ENCODE results near the gene LRIG1.

Gene LRIG1

GRCh38 chr3:66466606-66467270 lies 34.1 kb downstream of the LRIG1 start:
- no peak for FAIRE-seq

- FAIRE-seq, result no peak
Measured at GRCh38 chr3:66465587-66465986, 35.2 kb downstream of the LRIG1 start.

- no peak for FAIRE-seq
Measured at GRCh38 chr3:66465034-66465433, 35.8 kb downstream of the LRIG1 start.

- FAIRE-seq, result no peak
Measured at GRCh38 chr3:66464512-66464894, 36.3 kb downstream of the LRIG1 start.

GRCh38 chr3:66463730-66464511 lies 36.9 kb downstream of the LRIG1 start:
- no peak for FAIRE-seq

- no peak for FAIRE-seq
Measured at GRCh38 chr3:66463054-66463631, 37.7 kb downstream of the LRIG1 start.

GRCh38 chr3:66457252-66457651 lies 43.6 kb downstream of the LRIG1 start:
- FAIRE-seq, result no peak

GRCh38 chr3:66456711-66457173 lies 44.1 kb downstream of the LRIG1 start:
- no peak for FAIRE-seq

GRCh38 chr3:66454464-66454859 lies 46.4 kb downstream of the LRIG1 start:
- no peak for FAIRE-seq

GRCh38 chr3:66453651-66454463 lies 47.0 kb downstream of the LRIG1 start:
- FAIRE-seq, result no peak

GRCh38 chr3:66452303-66453011 lies 48.4 kb downstream of the LRIG1 start:
- FAIRE-seq, result no peak

GRCh38 chr3:66451766-66452165 lies 49.1 kb downstream of the LRIG1 start:
- FAIRE-seq, result no peak

GRCh38 chr3:66450390-66451022 lies 50.3 kb downstream of the LRIG1 start:
- FAIRE-seq, result no peak

GRCh38 chr3:66449411-66449974 lies 51.3 kb downstream of the LRIG1 start:
- FAIRE-seq, result no peak

- no peak for FAIRE-seq
Measured at GRCh38 chr3:66444146-66444644, 56.6 kb downstream of the LRIG1 start.

GRCh38 chr3:66443118-66443803 lies 57.6 kb downstream of the LRIG1 start:
- FAIRE-seq, result no peak

- FAIRE-seq, result no peak
Measured at GRCh38 chr3:66442254-66443117, 58.3 kb downstream of the LRIG1 start.

GRCh38 chr3:66441692-66442091 lies 59.1 kb downstream of the LRIG1 start:
- FAIRE-seq, result no peak

- FAIRE-seq, result no peak
Measured at GRCh38 chr3:66441129-66441528, 59.7 kb downstream of the LRIG1 start.
